Activated T-cell treated with anti-CD3 and anti-CD28 coated beads for 1 hour (primary cell): ENCODE measurements around the gene CACUL1.
"Not testable (repeated sequence)": the region's sequence is repeated elsewhere in the genome, so short reads cannot be mapped to it uniquely, and the experiment has no call there.

Experiments used
- DNase-seq: peaks from one replicate; pipeline ENCODE4 v3.0.0-alpha.2; 2020; ENCODE audit warnings: low read depth

CACUL1 gene

GRCh38 chr10:118687472-118687871 is 67.3 kb downstream of the CACUL1 start:
- no peak for DNase-seq

GRCh38 chr10:118682533-118682932 is 72.2 kb downstream of the CACUL1 start:
- no peak for DNase-seq

- no peak for DNase-seq
Measured at GRCh38 chr10:118680197-118680596, 74.6 kb downstream of the CACUL1 start.

- no peak for DNase-seq
Measured at GRCh38 chr10:118674226-118674919, 80.4 kb downstream of the CACUL1 start.

GRCh38 chr10:118672766-118673715 is 81.7 kb downstream of the CACUL1 start:
- DNase-seq, result no peak

- no peak for DNase-seq
Measured at GRCh38 chr10:118672153-118672552, 82.6 kb downstream of the CACUL1 start.

GRCh38 chr10:118671221-118671620 is 83.5 kb downstream of the CACUL1 start:
- DNase-seq, result not testable (repeated sequence)

- DNase-seq, result no peak
Measured at GRCh38 chr10:118670472-118671124, 84.2 kb downstream of the CACUL1 start.

- no peak for DNase-seq
Measured at GRCh38 chr10:118669835-118670234, 84.9 kb downstream of the CACUL1 start.

- no peak for DNase-seq
Measured at GRCh38 chr10:118669020-118669791, 85.6 kb downstream of the CACUL1 start.

GRCh38 chr10:118668228-118668952 is 86.4 kb downstream of the CACUL1 start:
- DNase-seq, result no peak

- DNase-seq, result no peak
Measured at GRCh38 chr10:118667732-118668131, 87.0 kb downstream of the CACUL1 start.

GRCh38 chr10:118666350-118666749 is 88.4 kb downstream of the CACUL1 start:
- DNase-seq, result no peak

GRCh38 chr10:118664321-118664720 is 90.4 kb downstream of the CACUL1 start:
- no peak for DNase-seq

- DNase-seq, result no peak
Measured at GRCh38 chr10:118663176-118663575, 91.6 kb downstream of the CACUL1 start.

GRCh38 chr10:118662228-118663035 is 92.3 kb downstream of the CACUL1 start:
- DNase-seq, result no peak

- DNase-seq, result no peak
Measured at GRCh38 chr10:118658762-118659161, 96.0 kb downstream of the CACUL1 start.

- not testable (repeated sequence) for DNase-seq
Measured at GRCh38 chr10:118658168-118658567, 96.6 kb downstream of the CACUL1 start.

GRCh38 chr10:118645294-118645693 is 109.5 kb downstream of the CACUL1 start:
- DNase-seq, result not testable (repeated sequence)

GRCh38 chr10:118642228-118642627 is 112.5 kb downstream of the CACUL1 start:
- DNase-seq, result no peak
